Right lobe of liver (tissue), 4 donors: ENCODE measurements around the gene FGF3.

Experiments used
- POLR2A ChIP-seq: fragments of 450-650 bp; IDR thresholded peaks from one replicate; pipeline ENCODE4 v1.6.1; 2017; ENCODE audit warnings: antibody characterized with exemption, mild to moderate bottlenecking
- TF ChIP-seq, protein P1 (sequence below), 4 donors: fragments of 200-600 bp in 3 of 4; fragments of 450-650 bp in 1 of 4; IDR thresholded peaks; one replicate each; pipeline versions ENCODE4 v1.5.1 to v1.8.0; 2016 to 2022; ENCODE audit warnings: antibody characterized with exemption in 4 of 4, mild to moderate bottlenecking in 2 of 4
- donor health status: DM: no; HTN: no; CAD: no.
- donor health status: DM: no; HTN: no; CAD: no.
- donor health status: DM: no; HTN: yes; CAD: no.

DNA sequence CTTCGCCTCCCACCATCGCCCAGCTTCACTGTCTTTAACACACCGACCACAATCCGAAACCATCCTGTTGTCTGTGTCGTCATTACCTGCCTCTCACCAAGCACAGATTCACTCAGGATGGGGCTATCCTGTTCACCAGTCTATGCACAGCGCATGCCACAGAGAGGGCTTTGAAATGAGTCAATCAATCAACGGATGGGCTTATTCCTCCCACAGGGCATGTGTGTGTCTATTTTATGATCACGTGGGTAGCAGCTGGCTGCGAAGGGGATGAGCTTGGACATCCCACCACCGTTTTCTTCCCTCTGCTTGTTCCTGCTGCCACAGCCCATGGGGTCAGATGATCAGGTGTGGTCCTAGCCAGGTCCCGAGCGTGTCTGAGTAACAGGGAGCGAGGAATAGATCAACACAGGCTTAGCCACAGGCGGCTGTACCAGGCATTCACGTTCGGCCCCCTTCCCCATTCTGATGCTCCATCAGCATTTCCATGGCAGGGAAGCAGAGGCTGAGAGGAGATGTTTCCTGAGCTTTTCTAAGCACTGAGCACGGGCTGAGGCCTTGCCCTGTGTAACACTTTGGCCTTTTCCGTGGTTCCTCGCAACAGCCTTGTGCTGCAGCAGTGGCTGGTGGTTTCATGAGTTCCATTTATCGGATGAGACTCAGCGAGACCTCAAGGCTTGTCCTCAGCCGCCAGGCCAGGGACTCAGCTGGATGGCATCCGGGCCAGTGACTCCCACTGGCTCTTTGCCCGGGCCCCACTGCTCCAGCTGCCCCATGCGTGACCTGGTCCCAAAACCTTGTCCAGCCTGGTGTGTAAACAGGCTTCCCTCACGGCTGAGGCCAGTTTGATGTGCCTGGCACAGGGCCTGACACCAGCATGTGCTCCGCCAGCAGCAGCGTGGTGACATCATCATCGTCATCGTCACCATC is 48.1 kb upstream of the FGF3 start:
- TF ChIP-seq POLR2A: no peak
- TF ChIP-seq, protein P1, sequence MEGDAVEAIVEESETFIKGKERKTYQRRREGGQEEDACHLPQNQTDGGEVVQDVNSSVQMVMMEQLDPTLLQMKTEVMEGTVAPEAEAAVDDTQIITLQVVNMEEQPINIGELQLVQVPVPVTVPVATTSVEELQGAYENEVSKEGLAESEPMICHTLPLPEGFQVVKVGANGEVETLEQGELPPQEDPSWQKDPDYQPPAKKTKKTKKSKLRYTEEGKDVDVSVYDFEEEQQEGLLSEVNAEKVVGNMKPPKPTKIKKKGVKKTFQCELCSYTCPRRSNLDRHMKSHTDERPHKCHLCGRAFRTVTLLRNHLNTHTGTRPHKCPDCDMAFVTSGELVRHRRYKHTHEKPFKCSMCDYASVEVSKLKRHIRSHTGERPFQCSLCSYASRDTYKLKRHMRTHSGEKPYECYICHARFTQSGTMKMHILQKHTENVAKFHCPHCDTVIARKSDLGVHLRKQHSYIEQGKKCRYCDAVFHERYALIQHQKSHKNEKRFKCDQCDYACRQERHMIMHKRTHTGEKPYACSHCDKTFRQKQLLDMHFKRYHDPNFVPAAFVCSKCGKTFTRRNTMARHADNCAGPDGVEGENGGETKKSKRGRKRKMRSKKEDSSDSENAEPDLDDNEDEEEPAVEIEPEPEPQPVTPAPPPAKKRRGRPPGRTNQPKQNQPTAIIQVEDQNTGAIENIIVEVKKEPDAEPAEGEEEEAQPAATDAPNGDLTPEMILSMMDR (IDR thresholded peaks at IDR 0.05): no peak
